Thyroid gland (tissue), 4 donors: ENCODE measurements around the gene FTSJ1.

Experiments used
- POLR2A ChIP-seq, 2 donors: fragments of 450-650 bp; IDR thresholded peaks; one replicate each; pipeline ENCODE4 v1.6.1; 2017; ENCODE audit warnings: antibody characterized with exemption in 2 of 2, mild to moderate bottlenecking in 2 of 2, moderate library complexity in 1 of 2
- TF ChIP-seq, protein P1 (sequence below), 6 experiments: fragments of 200-600 bp in 3 of 6; fragments of 450-650 bp in 3 of 6; sonication (generic) in 3 of 6; IDR thresholded peaks; one replicate each; pipeline ENCODE4 v1.5.1; 2016 to 2019; ENCODE audit warnings: antibody characterized with exemption in 6 of 6, mild to moderate bottlenecking in 2 of 6, inconsistent platforms in 1 of 6, moderate library complexity in 1 of 6

DNA sequence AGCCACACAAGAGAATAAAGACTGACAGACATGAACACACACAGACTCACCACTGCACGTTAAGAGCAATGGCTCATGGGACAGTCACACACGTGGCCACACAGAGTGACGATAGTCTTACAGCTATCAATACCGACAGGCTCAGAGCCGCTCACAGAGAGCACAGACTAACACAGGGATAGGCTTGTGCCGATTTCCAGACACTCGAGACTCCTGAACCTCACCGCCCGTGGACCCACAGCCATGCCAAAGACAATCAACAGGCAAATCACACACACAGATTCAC lies 5.2 kb upstream of the FTSJ1 start:
- TF ChIP-seq, protein P1, sequence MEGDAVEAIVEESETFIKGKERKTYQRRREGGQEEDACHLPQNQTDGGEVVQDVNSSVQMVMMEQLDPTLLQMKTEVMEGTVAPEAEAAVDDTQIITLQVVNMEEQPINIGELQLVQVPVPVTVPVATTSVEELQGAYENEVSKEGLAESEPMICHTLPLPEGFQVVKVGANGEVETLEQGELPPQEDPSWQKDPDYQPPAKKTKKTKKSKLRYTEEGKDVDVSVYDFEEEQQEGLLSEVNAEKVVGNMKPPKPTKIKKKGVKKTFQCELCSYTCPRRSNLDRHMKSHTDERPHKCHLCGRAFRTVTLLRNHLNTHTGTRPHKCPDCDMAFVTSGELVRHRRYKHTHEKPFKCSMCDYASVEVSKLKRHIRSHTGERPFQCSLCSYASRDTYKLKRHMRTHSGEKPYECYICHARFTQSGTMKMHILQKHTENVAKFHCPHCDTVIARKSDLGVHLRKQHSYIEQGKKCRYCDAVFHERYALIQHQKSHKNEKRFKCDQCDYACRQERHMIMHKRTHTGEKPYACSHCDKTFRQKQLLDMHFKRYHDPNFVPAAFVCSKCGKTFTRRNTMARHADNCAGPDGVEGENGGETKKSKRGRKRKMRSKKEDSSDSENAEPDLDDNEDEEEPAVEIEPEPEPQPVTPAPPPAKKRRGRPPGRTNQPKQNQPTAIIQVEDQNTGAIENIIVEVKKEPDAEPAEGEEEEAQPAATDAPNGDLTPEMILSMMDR (IDR thresholded peaks at IDR 0.05) = no peak
- TF ChIP-seq POLR2A (IDR thresholded peaks at IDR 0.05) = no peak
